PC-9 (cell line): ENCODE measurements around the gene FYN. TPM values are rescaled to one million over a fixed set of nuclear protein-coding genes. Genes with fewer than 3 reads are reported as not detected.

ENCODE experiments used
- BruUV-seq: library from RNA; stranded (reverse); fragments of 400-500 nt; replicated peaks from 2 replicates; lab custom pipeline; 2021; lab: Mats Ljungman, UMichigan
- CTCF ChIA-PET: fragments of 300-600 bp; sonication (Branson Sonifier 250); formaldehyde crosslinking; loops from one replicate; lab custom pipeline; 2022; ENCODE audit warnings: antibody characterized with exemption; lab: Charles Lee
- POLR2A ChIA-PET: fragments of 300-600 bp; sonication (Branson Sonifier 250); formaldehyde crosslinking; loops from one replicate; lab custom pipeline; 2022; ENCODE audit warnings: antibody characterized with exemption; ENCODE audit not compliant: unreplicated experiment; lab: Charles Lee
- DNase-seq, 2 experiments: peaks; one replicate each; pipeline versions ENCODE4 v3.0.0 to v3.0.0-alpha.2; 2015 to 2022; ENCODE audit warnings: mixed read lengths in 1 of 2
- H2AFZ ChIP-seq: fragments of 200-600 bp; sonication (generic); 2 replicates; pipeline ENCODE4 v1.8.1; 2017; ENCODE audit warnings: antibody characterized with exemption
- H3F3A ChIP-seq: fragments of 200-600 bp; sonication (generic); 2 replicates; pipeline ENCODE4 v1.8.1; 2017; ENCODE audit warnings: antibody characterized with exemption, mild to moderate bottlenecking, low read depth; ENCODE audit not compliant: insufficient read depth
- H3K27ac ChIP-seq: fragments of 200-600 bp; sonication (generic); 2 replicates; pipeline ENCODE4 v1.6.1; 2016; ENCODE audit warnings: mixed run types
- H3K27me3 ChIP-seq: fragments of 200-600 bp; sonication (generic); 2 replicates; pipeline ENCODE4 v1.6.1; 2016; ENCODE audit warnings: low read depth, mixed run types; ENCODE audit not compliant: insufficient read depth
- H3K36me3 ChIP-seq: fragments of 200-600 bp; sonication (generic); 2 replicates; pipeline ENCODE4 v1.6.1; 2016; ENCODE audit warnings: low read depth, mixed run types
- H3K4me1 ChIP-seq: fragments of 200-600 bp; sonication (generic); replicated peaks from 2 replicates; pipeline ENCODE4 v1.6.1; 2016; ENCODE audit warnings: mixed run types; ENCODE audit not compliant: insufficient read depth
- H3K4me2 ChIP-seq: fragments of 200-600 bp; sonication (generic); 2 replicates; pipeline ENCODE4 v1.6.1; 2017; ENCODE audit warnings: mixed run types
- H3K4me3 ChIP-seq: fragments of 200-600 bp; sonication (generic); 2 replicates; pipeline ENCODE4 v1.6.1; 2016; ENCODE audit warnings: mixed run types
- H3K79me2 ChIP-seq: fragments of 200-600 bp; sonication (generic); 2 replicates; pipeline ENCODE4 v1.6.1; 2017; ENCODE audit warnings: low read depth, mixed run types
- H3K9me2 ChIP-seq: fragments of 200-600 bp; sonication (generic); 2 replicates; pipeline ENCODE4 v1.8.1; 2017; ENCODE audit warnings: mild to moderate bottlenecking; ENCODE audit not compliant: insufficient read depth
- H3K9me3 ChIP-seq: fragments of 200-600 bp; sonication (generic); 2 replicates; pipeline ENCODE4 v1.8.1; 2016; ENCODE audit warnings: low read depth; ENCODE audit not compliant: insufficient read depth
- H4K20me1 ChIP-seq: fragments of 200-600 bp; sonication (generic); 2 replicates; pipeline ENCODE4 v1.8.1; 2017; ENCODE audit not compliant: insufficient read depth
- EZH2 ChIP-seq: fragments of 200-600 bp; sonication (generic); IDR thresholded peaks from 2 replicates; pipeline ENCODE4 v1.8.0; 2017; ENCODE audit warnings: antibody characterized with exemption, low read depth
- intact Hi-C: fragments of 100-400 bp; cut with micrococcal nuclease; formaldehyde crosslinking; loops from one replicate; pipeline ENCODE4 v1.10.0; 2022; ENCODE audit not compliant: unreplicated experiment
- total RNA-seq: library from RNA; stranded (reverse); gene quantifications from 2 replicates; pipeline ENCODE4 v1.2.3, GENCODE V29; 2021
- TF ChIP-seq, protein P1 (sequence below): fragments of 200-600 bp; sonication (generic); conservative IDR thresholded peaks from 2 replicates; pipeline ENCODE4 v1.6.1; 2017; ENCODE audit warnings: mixed run types, antibody characterized with exemption, mild to moderate bottlenecking, moderate library complexity

The FYN gene
- total RNA-seq, 1 experiment from 2014 or later = 53.3 TPM

GRCh38 chr6:111818539-111819226 is 54.6 kb downstream of the FYN start:
- TF ChIP-seq EZH2 = no peak
- TF ChIP-seq, protein P1, sequence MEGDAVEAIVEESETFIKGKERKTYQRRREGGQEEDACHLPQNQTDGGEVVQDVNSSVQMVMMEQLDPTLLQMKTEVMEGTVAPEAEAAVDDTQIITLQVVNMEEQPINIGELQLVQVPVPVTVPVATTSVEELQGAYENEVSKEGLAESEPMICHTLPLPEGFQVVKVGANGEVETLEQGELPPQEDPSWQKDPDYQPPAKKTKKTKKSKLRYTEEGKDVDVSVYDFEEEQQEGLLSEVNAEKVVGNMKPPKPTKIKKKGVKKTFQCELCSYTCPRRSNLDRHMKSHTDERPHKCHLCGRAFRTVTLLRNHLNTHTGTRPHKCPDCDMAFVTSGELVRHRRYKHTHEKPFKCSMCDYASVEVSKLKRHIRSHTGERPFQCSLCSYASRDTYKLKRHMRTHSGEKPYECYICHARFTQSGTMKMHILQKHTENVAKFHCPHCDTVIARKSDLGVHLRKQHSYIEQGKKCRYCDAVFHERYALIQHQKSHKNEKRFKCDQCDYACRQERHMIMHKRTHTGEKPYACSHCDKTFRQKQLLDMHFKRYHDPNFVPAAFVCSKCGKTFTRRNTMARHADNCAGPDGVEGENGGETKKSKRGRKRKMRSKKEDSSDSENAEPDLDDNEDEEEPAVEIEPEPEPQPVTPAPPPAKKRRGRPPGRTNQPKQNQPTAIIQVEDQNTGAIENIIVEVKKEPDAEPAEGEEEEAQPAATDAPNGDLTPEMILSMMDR = no peak
- Histone ChIP-seq H3K9me2 (no peaks in the 10 kb centered on the region), H3F3A (peaks cover 17% of the 10 kb centered on the region), H3K4me1 (peaks cover 33% of the 10 kb centered on the region), H3K36me3 (no peaks in the 10 kb centered on the region), H3K27me3 (no peaks in the 10 kb centered on the region), H4K20me1 (no peaks in the 10 kb centered on the region), H2AFZ (no peak overlapping the region), H3K4me3 (no peak overlapping the region), H3K4me2 (no peak overlapping the region), H3K27ac (no peak overlapping the region), H3K9me3 (no peaks in the 10 kb centered on the region), H3K79me2 (peaks cover 21% of the 10 kb centered on the region)
- BruUV-seq = no TSS peak
- ChIA-PET CTCF (no interaction called here), POLR2A (interaction anchor here (0.5 kb wide), 1 partner anchor 16 kb away, joined by 3 read pairs; no protein-coding TSS in a partner anchor)
- intact Hi-C loops = no loop called here
- no peak for DNase-seq

DNA sequence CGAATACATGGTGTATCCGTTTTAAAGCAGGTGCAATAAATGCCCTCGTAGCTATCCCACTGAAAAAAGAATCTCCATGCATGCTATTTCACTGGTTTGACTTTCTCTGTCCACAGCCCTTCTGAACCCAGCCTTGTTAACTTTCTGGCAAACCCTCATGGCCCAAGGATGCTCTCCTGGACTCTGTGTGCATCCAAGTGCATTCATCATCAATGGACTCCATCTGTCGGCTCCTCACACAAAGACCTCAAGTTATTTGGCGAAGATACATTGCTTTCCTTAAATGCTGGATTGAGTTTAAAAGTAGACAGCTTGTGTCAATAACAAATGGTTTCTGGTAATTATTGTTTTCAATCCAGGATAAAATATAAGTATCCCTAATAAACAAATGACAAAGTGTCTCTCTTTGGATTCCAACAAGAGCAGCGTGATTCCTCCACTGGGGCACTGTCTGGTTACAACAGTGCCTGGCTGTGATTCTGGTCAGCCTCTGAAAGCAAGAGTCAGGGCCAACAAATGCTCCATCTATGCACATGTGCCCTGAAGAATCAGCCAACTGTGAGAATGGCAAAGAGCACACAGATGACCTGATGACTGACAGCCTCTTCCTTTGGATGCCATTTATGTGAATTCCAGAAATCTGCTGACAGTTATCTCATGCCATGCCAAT is 55.7 kb downstream of the FYN start:
- POLR2A ChIA-PET = no interaction called here

GRCh38 chr6:111813677-111814310 is 59.5 kb downstream of the FYN start:
- Histone ChIP-seq H3K9me3 (no peaks in the 10 kb centered on the region), H4K20me1 (no peaks in the 10 kb centered on the region), H3K4me1 (peaks cover 57% of the 10 kb centered on the region), H3K4me2 (peak overlapping the region; percentile 55), H3K36me3 (no peaks in the 10 kb centered on the region), H3K79me2 (peaks cover 26% of the 10 kb centered on the region; the same call in 1 of the 2 replicates), H3K27ac (peak overlapping the region; percentile 72), H3K4me3 (no peak overlapping the region), H3F3A (peaks cover 16% of the 10 kb centered on the region), H2AFZ (no peak overlapping the region), H3K9me2 (no peaks in the 10 kb centered on the region), H3K27me3 (no peaks in the 10 kb centered on the region)
- TF ChIP-seq, protein P1 = no peak
- no peak for TF ChIP-seq EZH2
- BruUV-seq = no TSS peak
- intact Hi-C loops = no loop called here
- DNase-seq = no peak
- ChIA-PET POLR2A (interaction anchor here (0.6 to 0.8 kb wide), 2 partner anchors 9 to 10 kb away, joined by 3 to 4 read pairs; no protein-coding TSS in a partner anchor), CTCF (interaction anchor here (0.5 to 0.6 kb wide), 2 partner anchors 10 to 34 kb away, joined by 3 read pairs; no protein-coding TSS in a partner anchor)

More for the DNA sequence above, 55.7 kb downstream of the FYN start:
- no peak for DNase-seq
- peaks cover 14% of the 10 kb centered on the region for H3K79me2 ChIP-seq
- H3K9me2 ChIP-seq = no peaks in the 10 kb centered on the region
- H3K4me1 ChIP-seq = peaks cover 33% of the 10 kb centered on the region
- H3K9me3 ChIP-seq = no peaks in the 10 kb centered on the region
- H3K27ac ChIP-seq = no peak overlapping the region
- H3K36me3 ChIP-seq = no peaks in the 10 kb centered on the region
- no peak overlapping the region for H2AFZ ChIP-seq
- CTCF ChIA-PET = no interaction called here
- peaks cover 16% of the 10 kb centered on the region for H3F3A ChIP-seq
- no peak overlapping the region for H3K4me3 ChIP-seq
- no peaks in the 10 kb centered on the region for H3K27me3 ChIP-seq
- no peak overlapping the region for H3K4me2 ChIP-seq
- intact Hi-C loops = no loop called here
- no peak for TF ChIP-seq EZH2
- TF ChIP-seq, protein P1 = no peak
- BruUV-seq = no TSS peak
- no peaks in the 10 kb centered on the region for H4K20me1 ChIP-seq
